ENCODE measurements around the gene TRMT112. TPM values are rescaled to one million over a fixed set of nuclear protein-coding genes. Genes with fewer than 3 reads are reported as not detected.

The TRMT112 gene
- total and polyA plus RNA-seq, 2 of the 8 experiments (the other 6 are each of a cell fraction or from before 2014, with no cell fraction given), result 300 to 650 TPM

- CTCF ChIA-PET (ENCODE audit: partially characterized antibody), result interaction anchor here (0.6 to 11.4 kb wide), 10 partner anchors 12 to 484 kb away, joined by 3 to 134 read pairs (median 3); partner anchors contain the start of genes CATSPERZ, ESRRA, NUDT22 and TRPT1
- FAIRE-seq, result no peak
These were observed 26.8 kb downstream of the TRMT112 start for GRCh38 chr11:64290352-64291261.

More at GRCh38 chr11:64290352-64291261, 26.8 kb downstream of the TRMT112 start:
- TF ChIP-seq RXRA (IDR thresholded peaks at IDR 0.05; ENCODE audit: insufficient read depth, low read depth, low read length), result no peak
- no peak for TF ChIP-seq POLR2A (IDR thresholded peaks at IDR 0.05; ENCODE audit: control extremely low read depth in 1 of 2, low read depth in 2 of 2, low read length in 2 of 2)
- TF ChIP-seq CBX5 (IDR thresholded peaks at IDR 0.05; ENCODE audit: low read depth, low read length), result no peak
- TF ChIP-seq RAD21 (IDR thresholded peaks at IDR 0.05 in 1 of 2, conservative IDR thresholded peaks at IDR 0.05 in 1 of 2; ENCODE audit: low read depth in 2 of 2, low read length in 2 of 2), result no peak
- H3K9me3 ChIP-seq (ENCODE audit: insufficient read depth in 2 of 2, low read depth in 1 of 2, low read length in 1 of 2), result no peaks in the 10 kb centered on the region
- H3K18ac ChIP-seq (ENCODE audit: extremely low read depth, low read length), result no peak overlapping the region
- peaks cover 8% of the 10 kb centered on the region; the same call in 1 of the 2 replicates for H3K23me2 ChIP-seq (ENCODE audit: low read depth, low read length)
- H3K27ac ChIP-seq (ENCODE audit: low read depth, low read length), result no peak overlapping the region
- no peak overlapping the region for H3K4ac ChIP-seq (replicated peaks; ENCODE audit: insufficient read length, low read depth, low read length)
- H3K79me1 ChIP-seq (ENCODE audit: low read depth, low read length), result no peaks in the 10 kb centered on the region
- H2BK15ac ChIP-seq (ENCODE audit: low read length), result no peak overlapping the region
- WGBS, 2 experiments (ENCODE audit: extremely low coverage in 1 of 2, insufficient coverage in 1 of 2, insufficient read length in 1 of 2, insufficient replicate concordance in 2 of 2, low coverage in 1 of 2, low lambda C conversion rate in 2 of 2, missing lambda C conversion rate in 1 of 2), result 66% methylated on average over 6 of the region's 10 CpGs; no CpG with 5 or more reads in 1 of the 2 experiments
- H3K23ac ChIP-seq (ENCODE audit: insufficient read length), result no peak overlapping the region
- H2BK5ac ChIP-seq (ENCODE audit: low read depth, low read length), result no peak overlapping the region
- H3K14ac ChIP-seq (ENCODE audit: insufficient read length), result no peak overlapping the region
- no peak overlapping the region for H2BK120ac ChIP-seq (replicated peaks; ENCODE audit: low read depth, low read length)
- H3K4me1 ChIP-seq (replicated peaks in 1 of 4; ENCODE audit: control insufficient read depth in 3 of 4, insufficient read depth in 4 of 4, low read length in 3 of 4), result peaks cover 0 to 9% (median 5%) of the 10 kb centered on the region in 4 experiments; a peak in 5 of 7 replicates
- no peak overlapping the region for H2BK20ac ChIP-seq (ENCODE audit: low read length)
- no peak overlapping the region for H3K9ac ChIP-seq (replicated peaks in 1 of 4; ENCODE audit: extremely low read depth in 1 of 4, low read depth in 3 of 4, low read length in 3 of 4)
- no peak overlapping the region for H4K5ac ChIP-seq (ENCODE audit: insufficient read length, low read depth, low read length)
- no peak overlapping the region for H4K91ac ChIP-seq (replicated peaks; ENCODE audit: insufficient read length, low read length)
- H3K56ac ChIP-seq (replicated peaks; ENCODE audit: insufficient read length, low read depth, low read length), result no peak overlapping the region
- H4K8ac ChIP-seq (ENCODE audit: extremely low read depth, insufficient read depth, low read length), result no peak overlapping the region; the same call in 1 of the 2 replicates
- no peaks in the 10 kb centered on the region for H3K79me2 ChIP-seq (ENCODE audit: control insufficient read depth in 1 of 2, insufficient read depth in 2 of 2, low read length in 2 of 2)
- H3K36me3 ChIP-seq (ENCODE audit: control insufficient read depth in 2 of 4, insufficient read depth in 4 of 4, low read length in 3 of 4), result peaks cover 0 to 9% (median 0%) of the 10 kb centered on the region in 4 experiments; a peak in 1 of 8 replicates
- DNase-seq (ENCODE audit: low read depth in 1 of 2, low spot score in 2 of 2), result no peak
- H2BK12ac ChIP-seq (ENCODE audit: low read depth, low read length), result 0 out of 2 replicates have a peak overlapping the region, but pooled peaks have one; percentile 23
- H4K20me1 ChIP-seq (replicated peaks in 1 of 2; ENCODE audit: control insufficient read depth in 1 of 2, insufficient read depth in 2 of 2, low read length in 2 of 2), result peaks cover 5 to 22% of the 10 kb centered on the region in 2 experiments
- POLR2A ChIA-PET (ENCODE audit: partially characterized antibody), result interaction anchor here (1.0 to 2.8 kb wide), 7 partner anchors 12 to 105 kb away, joined by 3 to 10 read pairs (median 3); partner anchors contain the start of gene STIP1
- peaks cover 51 to 66% (median 64%) of the 10 kb centered on the region in 4 experiments for H3K27me3 ChIP-seq (replicated peaks in 1 of 4; ENCODE audit: control insufficient read depth in 3 of 4, extremely low read depth in 1 of 4, insufficient read depth in 3 of 4, low read length in 3 of 4)
- peak overlapping the region; percentile 21 to 64 (median 34) for H3K4me3 ChIP-seq (ENCODE audit: extremely low read depth in 1 of 4, insufficient read depth in 2 of 4, low read depth in 3 of 4, low read length in 4 of 4)
- H2AK5ac ChIP-seq (ENCODE audit: low read depth, low read length), result no peak overlapping the region
- peak overlapping the region; percentile 20 to 88; a peak in 3 of 4 replicates for H3K4me2 ChIP-seq (ENCODE audit: insufficient read depth in 1 of 2, low read depth in 2 of 2, low read length in 2 of 2)
- no peak overlapping the region for H2AFZ ChIP-seq (ENCODE audit: low read length)
